Vagina (tissue), 2 donors: ENCODE data around the gene ENKD1.

Source experiments
- POLR2A ChIP-seq, 2 donors: fragments of 450-650 bp; IDR thresholded peaks; one replicate each; pipeline ENCODE4 v1.6.1; 2017; ENCODE audit warnings: antibody characterized with exemption in 2 of 2, mild to moderate bottlenecking in 2 of 2, moderate library complexity in 2 of 2
- POLR2AphosphoS5 ChIP-seq, 2 donors: sonication (generic); formaldehyde crosslinking; IDR thresholded peaks; one replicate each; pipeline ENCODE4 v1.9.0; 2017; ENCODE audit warnings: antibody characterized with exemption in 2 of 2, mild to moderate bottlenecking in 2 of 2, low read depth in 1 of 2; ENCODE audit not compliant: insufficient read depth in 1 of 2
- TF ChIP-seq, protein P1 (sequence below), 3 experiments: fragments of 450-650 bp in 2 of 3; fragments of 200-600 bp in 1 of 3; sonication (generic) in 1 of 3; IDR thresholded peaks; one replicate each; pipeline ENCODE4 v1.5.1; 2017 to 2019; ENCODE audit warnings: antibody characterized with exemption in 3 of 3, mild to moderate bottlenecking in 2 of 3, moderate library complexity in 2 of 3

DNA sequence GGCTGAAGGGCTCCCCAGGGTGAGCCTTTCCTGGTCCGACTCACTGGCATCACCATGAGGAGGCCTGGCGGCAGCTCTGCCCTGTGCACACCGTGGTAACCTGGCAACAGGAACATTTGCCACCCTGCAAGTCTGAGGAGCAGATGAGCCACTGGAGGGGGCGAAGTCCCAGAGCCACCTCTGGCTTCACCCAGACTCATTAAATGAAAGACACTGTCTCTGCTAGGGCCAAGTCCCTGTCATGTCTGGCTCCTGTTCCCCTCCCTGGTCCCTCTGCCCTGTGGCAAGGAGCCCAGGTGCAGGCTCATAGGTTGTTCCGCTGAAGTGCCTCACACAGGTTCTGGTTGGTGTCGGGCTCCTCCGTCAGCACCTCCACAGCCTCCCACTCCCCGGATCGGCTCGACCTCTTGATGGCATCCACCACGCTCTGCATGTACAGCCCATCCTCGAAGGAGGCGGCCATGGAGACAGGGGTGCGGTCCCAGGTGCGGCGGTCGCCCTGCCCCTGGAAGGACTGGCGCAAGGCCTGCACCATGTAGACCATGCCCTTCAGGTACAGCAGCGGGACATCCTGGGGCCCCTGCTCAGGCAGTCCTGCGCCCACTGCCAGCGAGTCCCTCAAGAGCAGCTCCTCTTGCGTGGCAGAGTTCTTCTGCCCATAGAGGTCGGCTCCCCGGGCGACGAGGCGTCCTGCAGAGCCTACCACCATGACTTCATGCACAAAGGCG lies 8.5 kb upstream of the ENKD1 start:
- TF ChIP-seq, protein P1, sequence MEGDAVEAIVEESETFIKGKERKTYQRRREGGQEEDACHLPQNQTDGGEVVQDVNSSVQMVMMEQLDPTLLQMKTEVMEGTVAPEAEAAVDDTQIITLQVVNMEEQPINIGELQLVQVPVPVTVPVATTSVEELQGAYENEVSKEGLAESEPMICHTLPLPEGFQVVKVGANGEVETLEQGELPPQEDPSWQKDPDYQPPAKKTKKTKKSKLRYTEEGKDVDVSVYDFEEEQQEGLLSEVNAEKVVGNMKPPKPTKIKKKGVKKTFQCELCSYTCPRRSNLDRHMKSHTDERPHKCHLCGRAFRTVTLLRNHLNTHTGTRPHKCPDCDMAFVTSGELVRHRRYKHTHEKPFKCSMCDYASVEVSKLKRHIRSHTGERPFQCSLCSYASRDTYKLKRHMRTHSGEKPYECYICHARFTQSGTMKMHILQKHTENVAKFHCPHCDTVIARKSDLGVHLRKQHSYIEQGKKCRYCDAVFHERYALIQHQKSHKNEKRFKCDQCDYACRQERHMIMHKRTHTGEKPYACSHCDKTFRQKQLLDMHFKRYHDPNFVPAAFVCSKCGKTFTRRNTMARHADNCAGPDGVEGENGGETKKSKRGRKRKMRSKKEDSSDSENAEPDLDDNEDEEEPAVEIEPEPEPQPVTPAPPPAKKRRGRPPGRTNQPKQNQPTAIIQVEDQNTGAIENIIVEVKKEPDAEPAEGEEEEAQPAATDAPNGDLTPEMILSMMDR (IDR thresholded peaks at IDR 0.05), result no peak
- no peak for TF ChIP-seq POLR2AphosphoS5 (IDR thresholded peaks at IDR 0.05; ENCODE audit: insufficient read depth in 1 of 2, low read depth in 1 of 2)
- TF ChIP-seq POLR2A (IDR thresholded peaks at IDR 0.05), result no peak
